ENCODE data around the gene GMPR. TPM values are rescaled to one million over a fixed set of nuclear protein-coding genes. Genes with fewer than 3 reads are reported as not detected.

Gene GMPR
- total RNA-seq, 2 donors from 2014 or later = 0.31 to 3.9 TPM

DNA sequence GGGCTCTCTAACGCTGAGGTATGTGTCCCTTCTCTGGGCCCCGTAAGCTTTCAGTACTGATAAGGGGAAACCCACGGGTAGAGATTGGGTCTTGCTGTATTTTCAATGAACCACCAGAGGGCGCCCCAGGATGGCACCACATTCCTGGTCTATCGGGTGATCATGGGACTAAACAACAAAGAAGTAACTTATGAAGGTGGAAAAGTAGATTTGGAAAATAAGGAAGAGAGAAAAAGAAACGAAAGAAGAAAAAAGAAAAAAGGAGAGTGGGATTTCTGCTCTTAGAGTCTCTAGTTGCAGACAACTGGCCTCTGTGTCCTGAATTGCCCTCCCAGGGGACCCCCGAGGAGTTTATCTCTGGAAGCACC, 93.8 kb downstream of the GMPR start:
- no peak overlapping the region for H3K4me3 Mint-ChIP-seq
- no peaks in the 10 kb centered on the region for H3K27me3 Mint-ChIP-seq
- DNase-seq (ENCODE audit: low spot score) (peak; percentile 86), ATAC-seq (peak; percentile 92 to 93)
- H3K4me1 Mint-ChIP-seq (ENCODE audit: low read depth in 2 of 2) = peaks cover 0 to 7% of the 10 kb centered on the region in 2 donors
- H3K9me3 Mint-ChIP-seq = no peaks in the 10 kb centered on the region
- H3K36me3 Mint-ChIP-seq = no peaks in the 10 kb centered on the region
- no peak overlapping the region for H3K27ac Mint-ChIP-seq

DNA sequence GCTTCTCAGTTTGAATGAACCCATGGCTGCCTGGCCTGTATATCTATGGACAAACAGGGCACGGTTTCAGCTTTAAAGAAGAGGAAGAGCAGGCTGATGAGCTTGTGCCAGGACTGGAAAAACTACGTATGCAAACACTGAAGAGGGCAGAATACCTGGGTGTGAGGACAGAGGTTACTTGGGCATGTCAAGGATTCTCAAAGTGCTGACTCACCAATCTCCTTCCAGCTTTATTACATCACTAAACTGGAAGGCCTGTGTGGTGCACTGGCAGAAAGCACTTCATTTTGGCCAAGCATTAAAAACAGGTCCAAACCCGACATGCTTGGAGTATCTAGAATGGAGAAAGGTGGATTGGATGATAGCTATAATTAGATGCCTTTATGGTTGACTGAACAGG, 95.2 kb downstream of the GMPR start:
- H3K27ac Mint-ChIP-seq = no peak overlapping the region
- DNase-seq (ENCODE audit: low spot score) (no peak), ATAC-seq (no peak)
- H3K4me3 Mint-ChIP-seq = no peak overlapping the region
- no peaks in the 10 kb centered on the region for H3K27me3 Mint-ChIP-seq
- H3K4me1 Mint-ChIP-seq (ENCODE audit: low read depth in 2 of 2) = peaks cover 0 to 7% of the 10 kb centered on the region in 2 donors
- H3K36me3 Mint-ChIP-seq = no peaks in the 10 kb centered on the region
- H3K9me3 Mint-ChIP-seq = no peaks in the 10 kb centered on the region

DNA sequence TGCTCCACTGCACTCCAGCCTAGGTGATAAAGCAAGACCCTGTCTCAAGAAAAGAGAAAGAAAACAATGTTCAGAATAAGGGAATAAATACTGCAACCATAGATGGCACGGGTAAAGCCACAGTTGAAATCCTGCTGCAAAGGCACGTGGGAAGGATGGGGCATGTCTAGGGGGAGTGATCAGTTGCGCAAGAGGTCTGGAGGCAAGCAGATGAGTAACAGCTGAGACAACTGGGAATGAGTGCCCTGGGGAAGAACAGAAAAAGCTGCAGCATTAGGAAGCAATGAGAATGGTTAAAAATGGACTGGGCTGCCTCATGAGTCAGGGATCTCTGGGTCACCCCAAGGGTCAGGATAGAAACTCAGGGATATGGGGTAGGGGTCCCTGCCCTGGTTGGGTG, 96.3 kb downstream of the GMPR start:
- Mint-ChIP-seq H3K4me1 (ENCODE audit: low read depth in 2 of 2) (peaks cover 0 to 7% of the 10 kb centered on the region in 2 donors), H3K27me3 (no peaks in the 10 kb centered on the region), H3K4me3 (no peak overlapping the region), H3K27ac (no peak overlapping the region), H3K9me3 (no peaks in the 10 kb centered on the region), H3K36me3 (no peaks in the 10 kb centered on the region)
- ATAC-seq (no peak), DNase-seq (ENCODE audit: low spot score) (no peak)

DNA sequence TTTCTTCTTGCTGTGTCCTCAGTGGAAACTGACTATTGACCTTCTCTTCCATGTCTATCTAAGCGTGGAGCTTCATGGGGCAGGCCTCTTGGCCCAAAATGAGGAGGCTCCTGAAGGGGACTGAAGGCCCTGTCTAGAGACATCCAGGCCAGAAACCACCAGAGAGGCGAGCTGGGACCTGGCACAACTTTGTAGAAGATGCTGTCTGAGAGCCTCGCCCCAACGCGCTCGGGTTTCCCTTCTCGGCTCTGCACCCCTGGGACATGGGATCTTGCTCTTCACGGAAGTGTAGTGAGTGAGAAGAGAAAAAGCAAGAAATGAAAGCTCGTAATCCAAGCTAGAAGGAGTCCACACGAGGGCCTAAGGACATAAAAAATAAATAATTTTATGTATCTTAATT, 96.8 kb downstream of the GMPR start:
- ATAC-seq (no peak), DNase-seq (ENCODE audit: low spot score) (no peak)
- no peaks in the 10 kb centered on the region for H3K27me3 Mint-ChIP-seq
- H3K27ac Mint-ChIP-seq = peak overlapping the region in 1 of 2 donors; percentile 51
- peaks cover 0 to 7% of the 10 kb centered on the region in 2 donors for H3K4me1 Mint-ChIP-seq (ENCODE audit: low read depth in 2 of 2)
- H3K4me3 Mint-ChIP-seq = no peak overlapping the region
- H3K36me3 Mint-ChIP-seq = no peaks in the 10 kb centered on the region
- no peaks in the 10 kb centered on the region for H3K9me3 Mint-ChIP-seq

DNA sequence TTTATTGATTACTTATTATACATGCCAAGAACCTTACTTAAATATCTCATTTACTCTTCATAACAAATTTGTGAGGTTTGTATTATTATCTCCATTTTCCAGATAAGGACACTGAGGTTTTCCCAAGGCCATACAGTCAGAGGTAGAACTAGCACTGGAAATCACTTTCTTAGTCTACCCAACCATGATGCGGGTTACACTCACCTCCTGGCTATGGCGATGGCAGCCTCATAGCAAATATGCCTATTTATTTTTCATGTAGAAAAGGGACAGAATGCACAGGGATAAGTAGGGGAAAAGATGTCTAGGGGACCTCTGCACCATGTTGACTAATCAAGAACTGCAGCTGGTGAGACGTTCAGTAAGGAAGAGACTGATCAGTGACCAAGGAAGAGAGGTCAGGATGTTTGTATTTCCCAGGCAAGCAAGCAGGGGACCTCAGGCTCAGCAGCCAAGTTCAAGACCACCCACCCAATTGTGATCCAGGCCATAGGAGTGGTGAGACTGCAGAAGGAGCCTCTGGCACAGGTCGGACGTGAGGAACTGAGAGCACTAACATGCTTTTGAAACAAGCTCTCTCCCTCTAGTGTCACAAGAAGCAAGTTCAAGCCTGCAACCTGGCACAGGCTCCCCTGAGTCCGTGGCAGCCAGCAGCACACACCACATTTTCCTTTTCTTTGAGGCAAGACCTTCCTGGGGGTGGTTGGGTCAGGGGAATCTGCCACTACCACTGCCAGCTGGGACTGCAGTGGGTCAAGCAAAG, 97.8 kb downstream of the GMPR start:
- DNase-seq (ENCODE audit: low spot score) (no peak), ATAC-seq (no peak)
- Mint-ChIP-seq H3K4me1 (ENCODE audit: low read depth in 2 of 2) (peaks cover 0 to 7% of the 10 kb centered on the region in 2 donors), H3K4me3 (no peak overlapping the region), H3K27me3 (no peaks in the 10 kb centered on the region), H3K36me3 (no peaks in the 10 kb centered on the region), H3K9me3 (no peaks in the 10 kb centered on the region), H3K27ac (no peak overlapping the region)

DNA sequence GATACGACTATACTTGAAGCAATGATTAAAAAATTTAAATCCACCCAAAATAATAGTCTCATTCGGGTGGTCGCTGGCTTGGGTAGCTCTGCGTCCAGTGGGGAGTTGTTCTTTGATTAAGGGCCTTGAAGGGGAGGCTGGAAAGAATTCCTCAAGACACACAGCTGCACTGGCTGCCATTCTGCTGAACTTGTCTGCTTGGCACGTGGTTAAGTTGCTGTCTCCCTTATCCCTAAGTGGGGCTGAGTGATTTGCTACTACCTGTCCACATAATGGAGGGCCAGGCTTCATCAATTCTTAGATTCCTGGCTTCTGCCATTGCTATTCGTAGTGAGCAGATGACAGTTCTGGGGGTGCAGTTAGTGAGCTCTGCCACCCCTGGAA, 98.5 kb downstream of the GMPR start:
- ATAC-seq = no peak
- Mint-ChIP-seq H3K9me3 (no peaks in the 10 kb centered on the region), H3K4me1 (ENCODE audit: low read depth in 2 of 2) (peaks cover 0 to 7% of the 10 kb centered on the region in 2 donors), H3K36me3 (no peaks in the 10 kb centered on the region), H3K27ac (no peak overlapping the region), H3K4me3 (no peak overlapping the region), H3K27me3 (no peaks in the 10 kb centered on the region)
- DNase-seq (ENCODE audit: low spot score) = no peak

DNA sequence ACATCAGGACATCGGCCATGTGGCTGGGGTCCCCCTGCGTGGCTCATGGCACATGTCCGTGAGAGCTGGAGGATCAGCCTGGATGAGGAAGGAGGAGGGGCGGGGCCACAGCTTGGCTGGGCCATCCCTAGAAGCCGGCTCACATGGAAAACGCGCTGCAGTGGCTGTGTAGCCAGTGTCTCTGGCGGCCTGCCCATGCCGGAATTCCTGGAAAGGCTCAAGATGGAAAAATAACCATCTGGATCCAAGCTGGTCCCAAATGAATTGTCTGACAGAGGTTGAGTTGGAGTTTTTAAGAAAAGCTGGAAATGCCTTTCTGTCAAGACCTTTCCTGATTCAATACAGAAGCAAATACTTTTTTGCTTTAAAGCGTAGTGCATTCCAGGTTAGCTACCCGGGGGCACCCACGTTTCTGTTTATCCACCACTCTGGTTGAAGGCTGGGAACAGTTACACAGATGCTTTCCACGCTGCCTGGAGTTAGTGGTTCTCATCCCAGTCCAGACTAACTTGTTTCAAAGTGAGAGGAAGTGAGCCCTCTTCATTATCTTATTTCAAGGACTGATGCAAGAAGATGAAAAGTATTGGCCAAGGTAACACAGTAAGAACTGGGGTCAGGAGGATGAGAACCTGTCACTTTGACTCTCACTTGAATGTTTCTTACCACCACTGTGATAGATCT, 99.0 kb downstream of the GMPR start:
- Mint-ChIP-seq H3K36me3 (no peaks in the 10 kb centered on the region), H3K4me3 (no peak overlapping the region), H3K9me3 (no peaks in the 10 kb centered on the region), H3K27me3 (no peaks in the 10 kb centered on the region), H3K4me1 (ENCODE audit: low read depth in 2 of 2) (peaks cover 1 to 7% of the 10 kb centered on the region in 2 donors), H3K27ac (no peak overlapping the region)
- DNase-seq (ENCODE audit: low spot score) = no peak
- no peak for ATAC-seq

DNA sequence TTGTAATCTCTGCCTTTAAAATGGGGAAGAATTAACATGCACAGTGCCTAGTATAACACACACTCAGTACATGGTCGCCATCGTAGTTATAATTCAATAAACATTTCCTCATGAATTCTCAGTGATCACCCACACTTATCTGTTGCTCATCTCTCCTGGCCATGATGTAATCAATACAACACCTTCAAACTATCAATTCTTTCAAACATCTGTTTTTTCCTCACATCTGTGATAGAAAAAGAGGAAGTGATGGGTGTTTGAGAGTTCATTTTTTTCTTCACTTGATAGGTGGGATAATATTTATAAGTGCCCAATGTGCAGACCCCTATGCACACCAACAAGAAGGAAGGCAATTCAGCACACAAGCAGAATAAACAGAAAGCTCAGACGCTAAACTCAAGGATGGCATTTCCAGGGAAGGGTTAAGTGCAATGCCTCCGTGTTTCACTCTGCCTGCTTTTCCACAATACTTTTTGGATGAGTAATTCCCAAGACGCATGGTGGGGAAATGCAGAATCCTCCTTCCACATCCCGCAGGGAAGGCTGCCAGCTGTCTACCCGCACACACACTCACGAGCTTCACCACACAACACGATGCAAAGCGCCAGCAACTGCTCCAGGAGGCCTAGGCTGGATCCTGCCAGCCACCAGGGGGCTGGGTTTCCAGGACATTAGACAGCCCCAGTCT, 100.3 kb downstream of the GMPR start:
- H3K27ac Mint-ChIP-seq = no peak overlapping the region
- no peak for ATAC-seq

DNA sequence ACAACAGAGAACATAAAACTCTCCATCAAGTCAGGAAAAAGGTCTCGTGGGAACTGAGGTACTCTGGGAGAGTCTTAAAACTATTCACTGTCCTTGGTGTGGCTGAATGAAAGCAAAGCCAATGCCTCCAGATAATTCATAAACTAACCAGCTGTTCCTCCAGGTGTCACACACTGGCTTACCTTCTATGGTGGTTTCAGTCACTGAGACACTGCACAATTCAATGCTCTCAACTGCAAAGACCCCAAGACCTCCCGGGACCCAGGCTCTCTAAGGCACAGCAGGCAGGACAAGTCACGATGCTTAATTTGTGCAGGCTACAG, 100.8 kb downstream of the GMPR start:
- Mint-ChIP-seq H3K4me1 (ENCODE audit: low read depth in 2 of 2) (peaks cover 5 to 10% of the 10 kb centered on the region in 2 donors), H3K27me3 (no peaks in the 10 kb centered on the region)
- no peak for ATAC-seq

More for the DNA sequence above, 100.3 kb downstream of the GMPR start:
- Mint-ChIP-seq H3K36me3 (no peaks in the 10 kb centered on the region), H3K27me3 (no peaks in the 10 kb centered on the region), H3K4me1 (ENCODE audit: low read depth in 2 of 2) (peaks cover 5 to 10% of the 10 kb centered on the region in 2 donors), H3K4me3 (no peak overlapping the region), H3K9me3 (no peaks in the 10 kb centered on the region)
- no peak for DNase-seq (ENCODE audit: low spot score)

DNA sequence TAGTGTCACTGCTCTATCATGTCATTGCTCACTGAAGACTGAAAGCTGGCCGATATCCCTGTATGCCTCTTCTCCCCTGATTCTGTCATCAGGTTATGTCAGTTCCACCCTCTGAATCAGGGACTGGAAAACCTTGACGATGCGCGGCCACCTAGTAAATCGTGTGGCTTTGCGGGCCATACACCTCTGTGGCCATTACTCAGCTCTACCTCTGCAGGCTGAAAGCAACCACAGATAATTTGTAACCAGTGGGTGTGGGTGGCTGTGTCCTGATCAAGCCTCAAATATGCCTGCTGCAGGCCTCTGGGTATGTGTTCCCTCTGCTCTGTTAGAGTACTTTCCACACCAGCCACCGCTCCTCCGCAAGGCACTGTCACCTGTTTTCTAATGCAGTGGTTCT, 105.2 kb downstream of the GMPR start:
- H3K27me3 Mint-ChIP-seq = no peaks in the 10 kb centered on the region

More for the DNA sequence above, 100.8 kb downstream of the GMPR start:
- DNase-seq (ENCODE audit: low spot score) = no peak
- Mint-ChIP-seq H3K9me3 (no peaks in the 10 kb centered on the region), H3K27ac (no peak overlapping the region), H3K4me3 (no peak overlapping the region), H3K36me3 (no peaks in the 10 kb centered on the region)

DNA sequence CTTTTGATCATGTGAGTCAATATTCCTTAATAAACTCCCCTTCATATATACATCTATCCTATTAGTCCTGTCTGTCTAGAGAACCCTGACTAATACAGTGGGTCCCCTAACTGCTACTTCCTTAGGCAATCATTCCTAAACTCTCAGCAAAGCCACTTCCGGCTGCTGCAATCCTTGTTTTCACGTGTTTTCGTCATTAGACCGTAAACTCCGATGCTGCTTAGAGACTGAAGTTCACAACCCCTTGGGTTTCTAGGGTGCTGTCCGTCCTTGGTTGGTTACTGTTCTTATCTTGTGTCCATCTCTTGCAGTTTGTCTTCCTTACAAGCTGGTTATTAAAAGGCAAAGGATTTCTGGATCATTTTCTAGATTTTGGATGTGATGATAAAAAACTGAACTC, 106.4 kb downstream of the GMPR start:
- ATAC-seq (no peak), DNase-seq (ENCODE audit: low spot score) (no peak)
- Mint-ChIP-seq H3K9me3 (no peaks in the 10 kb centered on the region), H3K27ac (no peak overlapping the region), H3K36me3 (no peaks in the 10 kb centered on the region), H3K4me1 (ENCODE audit: low read depth in 2 of 2) (peaks cover 3 to 10% of the 10 kb centered on the region in 2 donors), H3K4me3 (no peak overlapping the region), H3K27me3 (no peaks in the 10 kb centered on the region)

More for the DNA sequence above, 105.2 kb downstream of the GMPR start:
- Mint-ChIP-seq H3K9me3 (no peaks in the 10 kb centered on the region), H3K4me3 (no peak overlapping the region), H3K4me1 (ENCODE audit: low read depth in 2 of 2) (peaks cover 3 to 10% of the 10 kb centered on the region in 2 donors), H3K27ac (no peak overlapping the region), H3K36me3 (no peaks in the 10 kb centered on the region)
- DNase-seq (ENCODE audit: low spot score) (no peak), ATAC-seq (no peak)

Other genes with a start within 250 kb of the GMPR start
- 10 to 100 TPM; 12.2 to 18.1 TPM for gene MYLIP, start 109.5 kb upstream of the GMPR start, total RNA-seq